Ascending aorta (tissue), 2 donors: ENCODE measurements around the gene GUCA2A. TPM values are rescaled to one million over a fixed set of nuclear protein-coding genes. Genes with fewer than 3 reads are reported as not detected.
A peak's percentile ranks its signal among the peaks of the same experiment; 100 is the strongest.

Experiments
- DNase-seq, 2 donors: peaks; one replicate each; pipeline ENCODE4 v3.0.0-alpha.2; 2019; ENCODE audit warnings: low spot score in 2 of 2
- H3K27ac ChIP-seq, 2 donors: fragments of 200-600 bp; sonication (generic); one replicate each; pipeline ENCODE4 v1.5.1; 2016 to 2017; ENCODE audit warnings: mild to moderate bottlenecking in 1 of 2
- H3K27me3 ChIP-seq: fragments of 200-600 bp; sonication (generic); one replicate; pipeline ENCODE4 v1.5.1; 2017
- H3K36me3 ChIP-seq, 2 donors: fragments of 200-600 bp; sonication (generic); one replicate each; pipeline ENCODE4 v1.5.1; 2016
- H3K4me1 ChIP-seq, 2 donors: fragments of 200-600 bp; sonication (generic); one replicate each; pipeline ENCODE4 v1.5.1; 2016 to 2017; ENCODE audit warnings: mild to moderate bottlenecking in 1 of 2
- H3K4me3 ChIP-seq, 2 donors: fragments of 200-600 bp; sonication (generic); one replicate each; pipeline ENCODE4 v1.5.1; 2016 to 2017; ENCODE audit warnings: mild to moderate bottlenecking in 1 of 2
- H3K9me3 ChIP-seq, 2 donors: fragments of 200-600 bp; sonication (generic); one replicate each; pipeline ENCODE4 v1.5.1; 2016
- CTCF ChIP-seq, 3 experiments: fragments of 200-600 bp in 2 of 3; fragments of 450-650 bp in 1 of 3; sonication (generic) in 2 of 3; IDR thresholded peaks; one replicate each; pipeline ENCODE4 v1.5.1; 2016 to 2019; ENCODE audit warnings: antibody characterized with exemption in 3 of 3, mild to moderate bottlenecking in 1 of 3, moderate library complexity in 1 of 3
- intact Hi-C: fragments of 100-400 bp; cut with DNase I; formaldehyde crosslinking; loops from one replicate; pipeline ENCODE4 v1.15.1; 2023
- total RNA-seq: library from RNA; depleted of rRNA; stranded (reverse); fragments of >200 nt; gene quantifications from one replicate; pipeline ENCODE4 v1.1.0, GENCODE V29; 2016

The GUCA2A gene
- total RNA-seq, 1 donor from 2014 or later: not detected

GRCh38 chr1:42158189-42158588 lies 6.4 kb downstream of the GUCA2A start:
- no peaks in the 10 kb centered on the region for H3K9me3 ChIP-seq
- no peak overlapping the region for H3K27ac ChIP-seq
- no peaks in the 10 kb centered on the region for H3K4me1 ChIP-seq
- H3K27me3 ChIP-seq: no peaks in the 10 kb centered on the region
- no peak for DNase-seq
- no peak overlapping the region for H3K4me3 ChIP-seq
- TF ChIP-seq CTCF (IDR thresholded peaks at IDR 0.05): no peak
- H3K36me3 ChIP-seq: no peaks in the 10 kb centered on the region
- intact Hi-C loops: no loop called here

DNA sequence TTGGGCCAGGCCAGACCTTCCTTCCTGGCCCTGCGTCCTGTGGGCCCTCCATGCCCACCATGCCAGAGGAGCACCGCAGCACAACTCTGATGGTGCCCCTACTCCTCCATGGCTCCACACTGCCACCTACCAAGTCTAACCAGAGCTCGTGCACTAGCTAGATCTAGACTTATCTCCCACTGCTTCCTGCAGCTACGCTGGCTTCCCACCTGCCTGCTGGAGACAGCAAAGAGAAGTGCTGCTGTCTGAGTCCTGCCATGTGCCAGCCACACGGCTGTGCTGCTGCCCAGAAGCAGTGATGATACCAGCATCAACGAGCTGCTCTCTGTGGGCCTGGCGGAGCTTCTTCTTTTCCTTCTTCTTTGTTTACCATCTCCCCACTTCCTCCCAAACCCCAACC lies 6.9 kb downstream of the GUCA2A start:
- peak in 1 of 2 donors; percentile 52 for DNase-seq
- no peaks in the 10 kb centered on the region for H3K9me3 ChIP-seq
- intact Hi-C loops: no loop called here
- H3K27ac ChIP-seq: no peak overlapping the region
- H3K36me3 ChIP-seq: no peaks in the 10 kb centered on the region
- H3K27me3 ChIP-seq: no peaks in the 10 kb centered on the region
- no peak for TF ChIP-seq CTCF (IDR thresholded peaks at IDR 0.05)
- no peak overlapping the region for H3K4me3 ChIP-seq
- H3K4me1 ChIP-seq: no peaks in the 10 kb centered on the region

DNA sequence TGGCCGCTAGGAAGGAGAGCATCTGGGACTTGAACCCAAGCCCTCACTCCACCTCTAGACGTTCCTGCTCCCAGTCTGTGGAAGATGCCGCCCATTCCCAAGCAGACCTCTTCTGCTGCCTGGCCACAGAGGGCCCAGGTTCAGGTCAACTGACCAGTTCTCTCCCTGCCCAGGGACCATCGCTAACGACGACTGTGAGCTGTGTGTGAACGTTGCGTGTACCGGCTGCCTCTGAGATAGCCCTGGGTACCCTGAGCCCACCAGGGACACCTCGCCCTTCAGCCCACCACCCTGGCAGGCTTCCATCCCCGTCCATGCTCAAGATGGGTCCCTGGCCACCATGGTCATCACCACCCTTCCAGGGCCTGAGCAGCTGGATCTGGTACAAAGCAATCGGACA lies 9.2 kb downstream of the GUCA2A start:
- no peak overlapping the region for H3K4me3 ChIP-seq
- no peaks in the 10 kb centered on the region for H3K36me3 ChIP-seq
- H3K4me1 ChIP-seq: no peaks in the 10 kb centered on the region
- no peak overlapping the region for H3K27ac ChIP-seq
- H3K27me3 ChIP-seq: no peaks in the 10 kb centered on the region
- no peak for DNase-seq
- no peak for TF ChIP-seq CTCF (IDR thresholded peaks at IDR 0.05)
- H3K9me3 ChIP-seq: no peaks in the 10 kb centered on the region
- intact Hi-C loops: no loop called here

- TF ChIP-seq CTCF (IDR thresholded peaks at IDR 0.05): no peak
- intact Hi-C loops: no loop called here
- Histone ChIP-seq H3K9me3 (no peaks in the 10 kb centered on the region), H3K27me3 (no peaks in the 10 kb centered on the region), H3K4me3 (no peak overlapping the region), H3K4me1 (no peaks in the 10 kb centered on the region), H3K36me3 (no peaks in the 10 kb centered on the region), H3K27ac (no peak overlapping the region)
- DNase-seq: no peak
These were observed 9.9 kb downstream of the GUCA2A start for GRCh38 chr1:42154685-42155084.

GRCh38 chr1:42153624-42154023 lies 10.9 kb downstream of the GUCA2A start:
- H3K27me3 ChIP-seq: no peaks in the 10 kb centered on the region
- H3K27ac ChIP-seq: no peak overlapping the region
- no peaks in the 10 kb centered on the region for H3K9me3 ChIP-seq
- no peak for TF ChIP-seq CTCF (IDR thresholded peaks at IDR 0.05)
- no peaks in the 10 kb centered on the region for H3K4me1 ChIP-seq
- intact Hi-C loops: no loop called here
- no peak for DNase-seq
- H3K36me3 ChIP-seq: no peaks in the 10 kb centered on the region
- no peak overlapping the region for H3K4me3 ChIP-seq

GRCh38 chr1:42152907-42153600 lies 11.5 kb downstream of the GUCA2A start, which contains the start of gene GUCA2B:
Gene GUCA2B (plus strand): TSS chr1:42153410. CDS start chr1:42153451, 41 bp downstream.
- H3K36me3 ChIP-seq: no peaks in the 10 kb centered on the region
- H3K4me1 ChIP-seq: no peaks in the 10 kb centered on the region
- H3K9me3 ChIP-seq: no peaks in the 10 kb centered on the region
- no peak for DNase-seq
- intact Hi-C loops: no loop called here
- no peaks in the 10 kb centered on the region for H3K27me3 ChIP-seq
- H3K4me3 ChIP-seq: no peak within 1 kb of the TSS
- H3K27ac ChIP-seq: no peak within 1 kb of the TSS
- TF ChIP-seq CTCF (IDR thresholded peaks at IDR 0.05): no peak
